Fibroblast of villous mesenchyme (primary cell): ENCODE results near the gene HNRNPUL1. TPM values are rescaled to one million over a fixed set of nuclear protein-coding genes. Genes with fewer than 3 reads are reported as not detected.

Experiments used
- DNase-seq: peaks from one replicate; pipeline ENCODE4 v3.0.0-alpha.2; 2010; ENCODE audit warnings: low read depth
- H3K4me3 ChIP-seq: 2 replicates; pipeline ENCODE4 v1.5.1; 2011; ENCODE audit warnings: low read depth, mild to moderate bottlenecking, low read length
- total RNA-seq: library from RNA; depleted of rRNA; stranded (reverse); fragments of >200 nt; gene quantifications from 2 replicates; pipeline ENCODE4 v1.2.3, GENCODE V29; 2012
- TF ChIP-seq, protein P1 (sequence below): IDR thresholded peaks from 2 replicates; pipeline ENCODE4 v1.5.1; 2012; ENCODE audit warnings: low read depth, mild to moderate bottlenecking, low read length; ENCODE audit not compliant: insufficient read depth

The HNRNPUL1 gene
- total RNA-seq, 1 donor, result 123 TPM

DNA sequence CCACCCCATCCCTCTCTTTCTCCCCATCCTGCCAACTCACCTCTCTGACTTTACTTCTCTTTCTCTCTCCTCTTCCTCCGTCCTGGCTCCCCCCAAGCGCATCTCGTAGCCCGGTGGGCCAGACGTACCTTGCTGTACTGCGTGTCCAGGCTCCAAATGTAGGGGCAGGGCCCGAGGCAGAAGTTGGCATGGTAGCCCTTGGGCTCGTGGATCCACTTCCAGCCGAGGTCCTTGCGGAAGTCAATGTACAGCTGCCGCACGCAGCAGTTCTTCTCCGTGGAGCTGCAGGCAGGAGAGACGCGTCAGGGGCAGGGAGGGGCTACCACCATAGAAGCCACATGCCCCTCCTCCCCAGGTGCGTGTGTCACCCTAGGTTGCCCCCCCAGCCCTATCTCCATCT lies 67.8 kb downstream of the HNRNPUL1 start:
- TF ChIP-seq, protein P1, sequence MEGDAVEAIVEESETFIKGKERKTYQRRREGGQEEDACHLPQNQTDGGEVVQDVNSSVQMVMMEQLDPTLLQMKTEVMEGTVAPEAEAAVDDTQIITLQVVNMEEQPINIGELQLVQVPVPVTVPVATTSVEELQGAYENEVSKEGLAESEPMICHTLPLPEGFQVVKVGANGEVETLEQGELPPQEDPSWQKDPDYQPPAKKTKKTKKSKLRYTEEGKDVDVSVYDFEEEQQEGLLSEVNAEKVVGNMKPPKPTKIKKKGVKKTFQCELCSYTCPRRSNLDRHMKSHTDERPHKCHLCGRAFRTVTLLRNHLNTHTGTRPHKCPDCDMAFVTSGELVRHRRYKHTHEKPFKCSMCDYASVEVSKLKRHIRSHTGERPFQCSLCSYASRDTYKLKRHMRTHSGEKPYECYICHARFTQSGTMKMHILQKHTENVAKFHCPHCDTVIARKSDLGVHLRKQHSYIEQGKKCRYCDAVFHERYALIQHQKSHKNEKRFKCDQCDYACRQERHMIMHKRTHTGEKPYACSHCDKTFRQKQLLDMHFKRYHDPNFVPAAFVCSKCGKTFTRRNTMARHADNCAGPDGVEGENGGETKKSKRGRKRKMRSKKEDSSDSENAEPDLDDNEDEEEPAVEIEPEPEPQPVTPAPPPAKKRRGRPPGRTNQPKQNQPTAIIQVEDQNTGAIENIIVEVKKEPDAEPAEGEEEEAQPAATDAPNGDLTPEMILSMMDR, result no peak
- no peak for DNase-seq

DNA sequence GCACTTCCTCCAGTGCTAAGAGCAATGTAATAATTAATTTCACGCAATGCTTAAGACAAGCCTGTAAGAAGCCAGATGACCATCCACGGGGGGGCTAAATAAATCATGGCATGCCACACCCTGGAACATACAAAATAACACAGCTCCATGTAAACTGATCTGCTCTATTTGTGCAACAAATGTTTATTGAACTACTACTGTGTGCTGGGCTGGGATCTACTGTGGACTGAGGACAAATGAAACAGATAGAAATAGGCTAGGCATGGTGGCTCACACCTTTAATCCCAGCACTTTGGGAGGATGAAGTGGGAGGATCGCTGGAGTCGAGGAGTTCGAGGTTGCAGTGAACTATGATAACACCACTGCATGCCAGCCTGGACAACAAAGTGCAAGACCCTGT lies 68.3 kb downstream of the HNRNPUL1 start:
- TF ChIP-seq, protein P1, result no peak

More for the DNA sequence above, 67.8 kb downstream of the HNRNPUL1 start:
- H3K4me3 ChIP-seq, result no peak overlapping the region

DNA sequence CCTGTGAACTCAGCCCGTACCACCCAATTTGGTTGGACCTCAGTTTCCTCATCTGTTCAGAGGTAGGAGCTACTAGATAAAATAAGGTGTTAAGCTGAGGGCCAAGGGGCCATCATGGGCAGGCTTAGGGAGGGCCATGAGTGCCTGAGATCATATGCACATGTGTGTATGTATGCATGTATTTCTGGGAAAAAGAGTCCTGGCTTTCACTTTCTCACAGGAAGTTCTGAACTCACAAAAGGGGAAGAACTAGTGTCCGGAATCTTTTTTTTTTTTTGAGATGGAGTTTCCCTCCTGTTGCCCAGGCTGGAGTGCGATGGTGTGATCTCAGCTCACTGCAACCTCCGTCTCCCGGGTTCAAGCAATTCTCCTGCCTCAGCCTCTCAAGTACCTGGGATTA lies 70.6 kb downstream of the HNRNPUL1 start:
- TF ChIP-seq, protein P1, result no peak
- H3K4me3 ChIP-seq, result no peak overlapping the region

More for the DNA sequence above, 68.3 kb downstream of the HNRNPUL1 start:
- no peak overlapping the region for H3K4me3 ChIP-seq
- no peak for DNase-seq

DNA sequence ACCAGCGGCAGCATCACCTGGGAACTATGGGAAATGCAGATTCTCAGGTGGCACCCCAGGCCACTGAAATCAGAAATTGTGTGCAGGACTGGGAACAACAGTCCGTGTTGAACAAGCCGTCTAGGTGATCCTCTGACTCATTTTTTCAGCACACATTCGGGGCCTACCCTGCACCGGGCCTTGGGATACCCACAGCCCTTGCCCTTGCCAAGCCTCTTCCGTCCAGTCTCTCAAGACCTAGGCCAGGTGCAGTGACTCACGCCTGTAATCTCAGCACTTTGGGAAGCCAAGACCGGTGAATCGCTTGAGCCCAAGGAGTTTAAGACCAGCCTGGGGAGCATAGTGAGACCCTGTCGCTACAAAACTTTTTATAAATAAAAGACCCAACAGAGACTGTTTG lies 71.3 kb downstream of the HNRNPUL1 start:
- no peak for DNase-seq
- H3K4me3 ChIP-seq, result no peak overlapping the region
- TF ChIP-seq, protein P1, result no peak

More for the DNA sequence above, 70.6 kb downstream of the HNRNPUL1 start:
- DNase-seq, result no peak

DNA sequence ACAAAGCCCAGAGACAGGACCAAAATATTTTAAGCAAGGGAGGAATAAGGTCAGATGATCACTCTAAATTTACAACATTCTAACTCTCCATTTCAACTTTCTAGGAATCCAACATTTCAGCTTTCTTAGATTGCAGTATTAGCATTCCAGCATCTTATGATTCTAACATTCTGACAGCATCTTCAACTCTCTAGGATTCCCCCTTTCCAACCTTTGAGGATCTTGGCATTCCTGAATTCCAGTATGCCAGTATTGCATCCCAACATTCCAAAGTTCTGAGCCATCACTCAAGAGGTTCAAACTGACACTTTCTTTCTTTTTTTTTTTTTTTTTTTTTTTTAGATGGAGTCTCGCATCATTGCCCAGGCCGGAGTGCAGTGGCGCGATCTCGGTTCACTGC lies 75.8 kb downstream of the HNRNPUL1 start:
- H3K4me3 ChIP-seq, result no peak overlapping the region
- TF ChIP-seq, protein P1, result no peak
- DNase-seq, result no peak

DNA sequence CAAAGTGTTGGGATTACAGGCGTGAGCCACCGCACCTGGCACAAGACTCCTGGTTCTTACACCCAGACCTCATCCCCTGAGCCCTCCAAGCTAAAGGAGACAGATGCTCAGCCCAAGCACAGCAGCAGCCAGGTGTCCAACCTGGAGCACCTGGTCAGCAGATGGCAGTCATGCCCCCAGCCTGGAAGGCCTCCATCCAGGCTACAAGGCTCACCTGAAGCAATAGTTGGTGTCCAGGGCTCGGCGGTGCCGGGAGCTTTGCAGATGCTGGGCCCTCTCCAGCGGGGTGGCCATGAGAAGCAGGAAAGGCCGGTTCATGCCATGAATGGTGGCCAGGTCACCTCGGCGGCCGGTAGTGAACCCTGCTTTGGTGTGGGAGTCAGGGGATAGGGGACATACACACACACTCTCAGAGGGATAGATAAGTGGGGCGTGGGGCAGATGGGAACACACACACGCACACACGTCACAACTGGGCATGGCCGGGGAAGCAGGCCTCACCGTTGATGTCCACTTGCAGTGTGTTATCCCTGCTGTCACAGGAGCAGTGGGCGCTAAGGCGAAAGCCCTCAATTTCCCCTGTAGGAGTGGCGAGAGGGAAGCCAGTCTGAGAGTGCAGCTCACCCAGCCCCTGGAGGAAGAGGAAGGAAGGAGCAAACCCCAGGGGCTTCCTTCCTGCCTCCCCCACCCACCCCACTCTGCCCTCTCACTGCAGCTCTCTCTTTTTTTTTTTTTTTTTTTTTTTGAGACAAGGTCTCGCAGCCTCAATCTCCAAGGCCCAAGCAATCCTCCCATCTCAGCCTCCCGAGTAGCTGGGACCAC lies 77.7 kb downstream of the HNRNPUL1 start:
- no peak overlapping the region for H3K4me3 ChIP-seq
- TF ChIP-seq, protein P1, result no peak
- DNase-seq, result no peak
